GM18870 (cell line): ENCODE results near the gene IFITM2.
"Not testable (repeated sequence)": the region's sequence is repeated elsewhere in the genome, so short reads cannot be mapped to it uniquely, and the experiment has no call there.

Experiments
- ATAC-seq: cut with Tn5 transposase; IDR thresholded peaks from one replicate; pipeline ENCODE4 v1.9.1; 2021; ENCODE audit warnings: moderate library complexity; ENCODE audit not compliant: unreplicated experiment

The IFITM2 gene

GRCh38 chr11:307766-308708 is at the start of gene IFITM2:
Gene IFITM2 (plus strand): TSS chr11:307816. CDS start chr11:308193, 377 bp downstream.
- not testable (repeated sequence) for ATAC-seq

DNA sequence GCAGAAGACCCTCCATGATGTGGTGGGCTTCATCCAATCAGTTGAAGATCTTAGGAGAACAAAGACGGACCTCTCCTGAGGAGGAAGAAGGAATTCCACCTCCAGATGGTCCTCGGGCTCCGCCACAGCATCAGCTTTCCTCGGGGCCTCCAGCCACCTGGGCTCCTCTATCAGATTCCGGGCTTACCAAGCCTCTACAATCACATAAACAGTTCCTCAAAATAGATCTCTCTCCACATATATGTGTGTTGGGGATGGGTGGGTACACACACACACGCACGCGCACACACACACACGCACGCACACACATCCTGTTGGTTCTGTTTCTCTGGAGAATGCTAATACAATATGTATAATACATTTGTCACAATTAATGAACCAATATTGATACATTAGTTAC is 48.2 kb upstream of the IFITM2 start:
- no peak for ATAC-seq

GRCh38 chr11:261624-262023 is 46.0 kb upstream of the IFITM2 start:
- no peak for ATAC-seq

- no peak for ATAC-seq
These were observed 40.8 kb upstream of the IFITM2 start for GRCh38 chr11:266676-267439.

DNA sequence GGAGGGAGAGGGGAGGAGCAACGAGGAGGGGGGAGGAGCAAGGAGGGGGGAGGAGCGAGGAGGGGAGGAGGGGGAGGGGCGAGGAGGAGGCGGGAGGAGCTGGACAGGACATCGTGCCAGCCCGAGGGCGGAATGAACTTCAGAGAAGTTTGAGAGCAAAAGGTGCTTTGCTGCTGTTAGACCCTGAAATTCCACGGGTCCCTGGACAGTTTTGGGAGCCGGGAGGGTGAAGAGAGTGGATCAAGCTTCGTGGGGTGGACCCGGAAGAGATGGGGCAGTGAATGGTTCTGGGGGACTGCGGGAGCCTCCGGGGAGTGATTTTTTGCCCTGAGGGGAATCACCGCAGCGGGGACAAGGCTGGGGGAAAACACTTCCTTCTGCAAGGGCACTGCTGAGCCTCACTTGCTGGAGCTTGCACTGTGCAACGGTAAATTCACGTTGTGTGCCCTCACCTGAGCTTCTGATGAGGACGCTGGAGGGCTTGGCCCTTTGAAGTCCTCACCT is 40.1 kb upstream of the IFITM2 start:
- ATAC-seq = no peak

DNA sequence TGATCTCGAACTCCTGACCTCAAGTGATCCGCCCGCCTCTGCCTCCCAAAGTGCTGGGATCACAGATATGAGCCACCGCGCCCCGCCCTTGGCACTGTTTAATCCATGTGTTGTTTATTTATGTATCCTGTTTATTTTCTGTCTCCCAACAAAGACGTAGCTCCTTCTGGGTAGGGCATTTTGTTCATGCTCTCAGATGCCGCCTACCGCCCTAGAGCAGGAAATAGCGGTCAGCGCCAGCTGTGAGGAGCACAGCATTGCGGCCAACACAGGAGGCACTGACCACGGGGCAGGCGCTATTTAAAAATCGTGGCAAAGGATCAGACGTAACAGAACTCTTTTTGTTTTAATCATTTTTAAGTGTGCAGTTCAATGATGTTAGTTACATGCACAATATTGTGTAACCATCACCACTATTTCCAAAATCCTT is 38.9 kb upstream of the IFITM2 start:
- ATAC-seq = peak; percentile 33

DNA sequence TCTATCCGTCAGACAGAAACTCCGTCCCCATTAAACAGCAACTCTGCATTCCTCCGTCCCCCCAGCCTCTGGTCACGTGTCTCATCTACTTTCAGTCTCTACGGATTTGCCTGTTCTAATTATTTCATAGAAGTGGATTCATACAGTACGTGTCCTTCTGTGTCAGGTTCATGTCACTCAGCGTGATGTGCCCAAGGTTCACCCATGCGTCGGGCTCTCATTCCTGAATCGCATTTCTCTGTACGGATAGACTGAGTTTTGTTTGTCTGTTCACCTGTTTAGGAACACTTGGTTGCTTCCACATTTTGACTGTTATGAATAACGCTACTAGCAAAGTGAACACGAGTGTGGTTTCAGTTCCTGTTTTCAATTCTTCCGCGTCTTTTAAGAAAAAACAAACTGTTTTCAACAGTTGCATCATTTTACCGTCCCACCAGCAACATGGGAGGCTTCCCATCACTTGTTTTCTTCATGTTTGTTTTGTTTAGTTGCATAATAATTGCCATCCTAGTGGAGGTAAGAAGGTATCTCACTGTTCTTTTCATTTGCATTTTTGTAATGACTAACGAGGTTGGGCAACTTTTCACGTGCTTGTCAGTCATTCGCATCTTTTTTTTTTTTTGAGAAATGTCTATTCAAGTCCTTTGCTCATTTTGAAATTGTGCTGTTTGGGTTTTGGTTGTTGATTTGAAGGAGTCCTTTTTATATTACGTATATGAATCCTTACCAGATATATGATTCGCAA is 38.3 kb upstream of the IFITM2 start:
- peak; percentile 83 for ATAC-seq

DNA sequence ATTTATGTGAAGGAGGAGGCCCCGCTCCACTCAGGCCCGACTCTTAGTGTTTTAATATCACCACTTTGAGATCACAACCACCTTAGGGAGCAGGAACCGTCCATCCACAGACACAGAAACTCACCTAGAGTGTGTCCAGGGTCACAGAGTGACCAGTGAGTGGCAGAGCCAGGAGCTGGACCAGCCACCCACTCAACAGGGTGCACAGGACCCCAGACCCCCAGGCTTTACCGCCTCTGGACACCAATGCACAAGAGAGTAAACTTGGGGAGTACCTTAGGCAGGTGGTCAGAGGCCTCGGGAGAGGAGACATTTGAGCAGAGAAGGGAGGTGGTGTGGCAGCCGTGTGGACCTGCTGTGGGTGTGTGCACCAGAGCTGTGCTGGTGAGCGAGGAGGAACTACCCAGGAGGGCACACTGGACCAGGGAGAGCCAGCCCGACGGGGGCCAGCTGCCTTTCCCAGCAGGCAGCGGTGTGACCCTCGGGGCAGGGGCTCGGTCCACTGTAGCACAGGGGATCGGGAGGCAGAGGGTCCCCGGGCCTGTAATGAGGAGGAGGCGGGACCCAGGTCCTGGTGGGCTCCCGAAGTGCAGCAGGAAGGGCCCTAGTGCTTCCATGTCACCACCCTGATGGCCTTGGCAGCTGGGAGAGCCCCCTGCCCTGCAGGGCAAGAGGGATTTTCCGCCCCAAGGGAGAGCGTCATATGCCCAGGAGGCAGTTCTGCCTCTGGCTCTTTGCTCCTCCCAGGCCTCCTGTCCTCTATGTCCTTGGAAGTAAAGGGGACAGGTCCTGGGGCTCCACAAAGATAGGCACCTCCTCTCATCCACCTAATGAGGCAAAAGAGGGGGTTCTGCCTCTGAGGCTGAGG is 36.9 kb upstream of the IFITM2 start:
- ATAC-seq = no peak

GRCh38 chr11:271319-271715 is 36.3 kb upstream of the IFITM2 start:
- ATAC-seq = no peak

- ATAC-seq = no peak
These were observed 35.3 kb upstream of the IFITM2 start for GRCh38 chr11:272195-272930.

DNA sequence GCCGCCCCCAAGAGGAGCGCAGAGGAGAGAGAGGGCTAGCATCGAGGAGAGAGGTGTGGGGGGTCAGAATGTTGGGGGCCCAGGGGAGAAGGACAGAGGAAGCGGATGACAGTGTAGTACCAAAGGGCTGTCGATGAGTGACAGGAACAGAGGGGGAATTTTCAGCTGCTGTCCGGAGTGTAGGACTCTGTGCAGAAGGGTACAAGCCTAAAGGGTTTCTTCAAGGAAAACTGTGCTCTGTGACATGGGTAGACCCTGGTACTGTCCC is 34.8 kb upstream of the IFITM2 start:
- ATAC-seq = no peak

DNA sequence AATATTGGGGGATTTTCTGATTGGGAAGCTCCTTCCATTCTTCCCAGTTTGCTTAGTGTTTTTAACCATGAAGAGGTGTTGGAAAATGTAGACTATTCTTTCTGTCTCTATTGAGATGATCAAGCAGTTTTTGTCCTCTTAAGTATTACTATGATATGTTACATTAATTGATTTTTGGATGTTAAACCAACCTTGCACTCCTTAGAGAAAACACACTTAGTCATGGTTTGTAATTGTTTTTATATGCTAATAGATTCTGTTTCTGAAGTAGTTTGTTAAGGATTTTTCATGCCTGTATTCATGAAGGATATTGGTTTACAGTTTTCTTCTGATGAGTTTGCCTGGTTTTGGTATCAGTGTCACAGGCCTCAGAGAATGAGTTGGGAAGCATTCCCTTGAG is 31.4 kb upstream of the IFITM2 start:
- no peak for ATAC-seq

DNA sequence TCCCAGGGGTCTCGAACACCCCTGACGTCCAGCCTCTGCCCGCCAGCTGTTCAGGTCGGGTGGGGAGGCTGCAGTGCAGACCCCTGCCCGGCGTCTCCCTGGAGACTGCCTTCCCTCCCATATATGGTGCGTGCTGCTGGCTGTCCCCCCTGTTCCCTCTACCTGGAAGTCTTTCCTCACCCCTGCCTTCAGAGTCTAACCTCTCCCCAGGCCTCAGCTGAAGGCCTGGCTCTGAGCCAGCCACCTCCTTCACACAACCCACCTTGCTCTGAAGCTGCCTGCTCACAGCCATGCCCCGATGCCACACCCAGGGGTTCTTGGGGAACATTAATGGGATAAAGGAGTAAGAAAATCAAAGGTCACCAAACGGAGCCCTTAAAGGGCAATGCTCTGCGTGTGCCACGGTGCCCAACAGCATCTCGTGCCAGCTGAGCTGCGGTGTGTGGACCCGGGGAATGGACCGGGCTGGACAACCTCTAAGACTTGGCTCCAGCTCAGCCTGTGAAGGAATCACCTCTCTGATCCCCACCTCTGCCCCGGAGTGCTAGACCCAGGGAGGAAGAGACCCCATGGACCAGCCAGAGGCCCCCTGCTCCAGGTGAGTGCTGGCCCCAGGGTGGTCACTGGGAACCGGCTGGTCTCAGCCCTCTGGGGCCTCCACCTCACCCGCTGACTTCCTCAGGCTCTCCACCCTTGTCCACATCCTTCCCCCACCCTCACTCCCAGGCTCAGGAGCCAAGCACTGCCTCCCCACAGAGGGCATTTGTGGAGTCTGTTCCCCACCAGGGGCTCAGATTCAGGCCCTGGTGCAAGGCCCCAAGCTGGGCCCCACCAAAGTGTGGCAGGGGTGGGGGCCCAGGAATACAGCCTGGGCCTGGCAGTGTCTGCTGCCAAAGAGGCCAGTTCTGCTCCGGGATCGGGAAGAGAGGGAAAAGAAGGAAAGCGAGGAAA is 29.3 kb upstream of the IFITM2 start, which contains the start of gene NLRP6:
NLRP6 (plus strand) TSS at position 407 of the 951 bp plus-strand sequence; CDS start at position 570, 163 bp downstream.
- no peak for ATAC-seq

DNA sequence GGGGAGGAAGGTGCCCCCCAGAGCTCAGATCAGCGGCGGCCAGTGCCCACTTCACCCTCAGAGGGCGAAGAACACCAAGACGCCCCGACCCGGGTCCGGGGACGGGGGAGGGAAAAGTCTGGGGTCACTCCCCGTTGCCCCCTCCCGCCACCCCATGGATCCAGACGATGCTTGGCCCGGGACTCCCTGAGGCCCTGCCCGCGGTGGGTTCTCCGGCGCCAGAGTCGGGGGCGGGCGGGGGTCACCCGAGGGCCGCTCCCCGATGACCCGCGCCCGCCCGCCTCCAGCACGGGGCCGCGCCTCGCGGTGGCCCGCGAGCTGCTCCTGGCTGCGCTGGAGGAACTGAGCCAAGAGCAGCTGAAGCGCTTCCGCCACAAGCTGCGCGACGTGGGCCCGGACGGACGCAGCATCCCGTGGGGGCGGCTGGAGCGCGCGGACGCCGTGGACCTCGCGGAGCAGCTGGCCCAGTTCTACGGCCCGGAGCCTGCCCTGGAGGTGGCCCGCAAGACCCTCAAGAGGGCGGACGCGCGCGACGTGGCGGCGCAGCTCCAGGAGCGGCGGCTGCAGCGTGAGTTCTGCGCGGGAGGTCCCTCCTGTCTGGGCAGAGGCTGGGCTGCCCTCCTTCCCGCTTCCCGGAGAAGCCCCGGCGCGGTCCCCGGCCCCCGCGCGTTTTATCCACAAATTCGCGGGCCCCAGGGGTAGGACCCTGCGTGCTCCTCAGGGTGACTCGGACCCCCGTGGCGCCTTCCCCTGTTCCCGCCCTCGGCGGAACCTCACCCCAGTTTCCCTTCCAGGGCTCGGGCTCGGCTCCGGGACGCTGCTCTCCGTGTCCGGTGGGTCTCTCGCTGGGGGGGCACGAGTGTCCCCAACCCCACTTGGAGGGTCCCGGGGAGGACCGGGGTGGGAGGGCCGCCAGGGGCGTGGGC is 28.3 kb upstream of the IFITM2 start:
- no peak for ATAC-seq

- no peak for ATAC-seq
These were observed 27.5 kb upstream of the IFITM2 start for GRCh38 chr11:279966-280705.

DNA sequence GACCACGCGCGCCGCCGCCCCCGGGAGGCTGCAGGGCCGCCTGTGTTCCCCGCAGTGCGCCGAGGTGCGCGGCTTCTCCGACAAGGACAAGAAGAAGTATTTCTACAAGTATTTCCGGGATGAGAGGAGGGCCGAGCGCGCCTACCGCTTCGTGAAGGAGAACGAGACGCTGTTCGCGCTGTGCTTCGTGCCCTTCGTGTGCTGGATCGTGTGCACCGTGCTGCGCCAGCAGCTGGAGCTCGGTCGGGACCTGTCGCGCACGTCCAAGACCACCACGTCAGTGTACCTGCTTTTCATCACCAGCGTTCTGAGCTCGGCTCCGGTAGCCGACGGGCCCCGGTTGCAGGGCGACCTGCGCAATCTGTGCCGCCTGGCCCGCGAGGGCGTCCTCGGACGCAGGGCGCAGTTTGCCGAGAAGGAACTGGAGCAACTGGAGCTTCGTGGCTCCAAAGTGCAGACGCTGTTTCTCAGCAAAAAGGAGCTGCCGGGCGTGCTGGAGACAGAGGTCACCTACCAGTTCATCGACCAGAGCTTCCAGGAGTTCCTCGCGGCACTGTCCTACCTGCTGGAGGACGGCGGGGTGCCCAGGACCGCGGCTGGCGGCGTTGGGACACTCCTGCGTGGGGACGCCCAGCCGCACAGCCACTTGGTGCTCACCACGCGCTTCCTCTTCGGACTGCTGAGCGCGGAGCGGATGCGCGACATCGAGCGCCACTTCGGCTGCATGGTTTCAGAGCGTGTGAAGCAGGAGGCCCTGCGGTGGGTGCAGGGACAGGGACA is 26.7 kb upstream of the IFITM2 start:
- no peak for ATAC-seq
